Stimulated activated CD4-positive, alpha-beta T cell treated with anti-CD3 and anti-CD28 coated beads, Interleukin-12 subunit alpha, Interleukin-12 subunit beta, amount 100 ng/mL, for 24 hours (primary cell): ENCODE results near the gene PTPRD.

ENCODE experiments used
- DNase-seq, 2 experiments: peaks; one replicate each; pipeline ENCODE4 v3.0.0-alpha.2; 2020; ENCODE audit warnings: low read depth in 2 of 2

PTPRD gene

DNA sequence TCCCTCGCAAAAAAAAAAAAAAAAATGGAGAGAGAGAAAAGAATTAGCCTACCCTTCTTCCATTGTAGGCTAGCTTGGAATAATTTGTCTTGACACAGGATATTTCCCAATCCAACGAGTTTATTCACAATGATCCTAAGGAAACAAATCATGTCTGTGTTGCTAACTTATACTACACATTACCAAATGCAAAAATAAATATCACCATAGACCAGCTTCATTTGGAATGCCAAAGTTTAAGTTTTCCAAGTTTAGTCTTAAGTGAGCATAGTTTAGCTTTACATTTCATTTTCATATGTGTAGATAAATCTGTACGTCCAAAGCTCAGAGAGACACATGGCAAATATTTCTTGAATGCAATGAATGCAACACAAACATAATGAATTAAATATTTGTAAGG lies 1707.1 kb downstream of the PTPRD start:
- DNase-seq = no peak

DNA sequence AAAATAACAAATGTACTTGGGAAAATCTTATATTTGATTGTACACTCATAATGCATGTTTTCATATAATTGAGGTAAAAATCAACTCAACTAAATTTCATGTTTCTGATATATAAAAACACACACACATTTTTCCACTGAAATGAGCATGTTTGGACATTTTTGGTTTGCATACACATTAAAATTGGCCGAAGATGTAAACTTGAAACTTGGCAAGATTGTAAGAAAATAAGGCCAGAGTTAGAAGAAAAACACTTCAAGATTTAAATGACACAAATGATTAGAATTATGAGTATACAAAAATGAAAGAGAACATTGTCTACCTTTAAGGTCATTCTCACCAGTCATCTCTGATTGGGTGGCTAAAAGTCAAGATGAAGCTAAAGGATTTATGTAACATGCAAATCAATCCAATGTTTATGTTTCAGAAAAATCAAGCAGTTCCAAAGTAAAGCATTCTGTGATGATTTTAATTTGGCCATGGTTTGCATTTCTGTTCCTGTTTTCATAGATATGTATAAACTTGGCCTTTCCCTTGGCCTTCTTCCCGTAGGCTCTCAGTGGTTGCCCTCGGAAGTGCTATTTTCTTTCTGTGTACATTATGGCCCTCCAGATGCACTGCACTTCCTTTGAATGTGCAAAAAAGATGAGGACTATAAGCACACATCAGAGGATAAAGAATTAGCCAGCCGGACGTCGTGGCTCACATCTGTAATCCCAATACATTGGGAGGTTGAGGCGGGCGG lies 1707.9 kb downstream of the PTPRD start:
- no peak for DNase-seq

DNA sequence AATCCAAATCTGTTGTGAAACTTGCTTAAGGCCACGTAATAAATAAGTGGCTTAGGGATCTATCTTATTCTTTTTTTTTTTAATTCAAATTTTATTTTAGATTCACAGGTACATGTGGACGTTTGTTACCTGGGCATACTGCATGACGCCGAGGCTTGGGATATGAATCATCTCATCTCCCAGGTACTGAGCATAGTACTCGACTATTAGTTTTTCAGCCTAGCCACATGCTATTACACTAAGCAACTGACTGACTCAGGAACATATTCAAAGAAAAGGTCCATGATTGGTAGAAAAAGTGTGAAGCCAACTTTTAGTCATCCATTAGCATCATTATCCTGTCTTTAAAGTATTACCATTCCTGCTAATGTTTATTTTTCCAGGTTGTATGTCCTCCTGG lies 1709.7 kb downstream of the PTPRD start:
- DNase-seq = no peak

DNA sequence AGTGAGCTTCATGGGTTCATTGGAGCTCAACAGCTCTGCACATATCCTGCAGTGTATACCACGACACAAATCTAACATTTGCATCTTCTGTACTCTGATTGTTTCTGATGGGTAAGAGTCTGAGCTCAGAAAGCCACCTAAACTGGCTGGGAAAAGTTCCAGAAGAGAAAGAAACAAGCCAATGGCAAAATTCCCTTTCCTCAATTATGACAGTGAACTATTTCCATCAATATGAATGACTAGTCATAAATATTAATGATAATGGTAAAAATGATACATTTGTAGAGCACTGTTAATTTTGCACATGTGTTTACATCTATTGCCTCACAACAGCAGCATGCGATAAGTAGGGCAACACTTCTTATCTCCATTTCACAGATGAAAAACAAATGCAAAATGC lies 1711.7 kb downstream of the PTPRD start:
- DNase-seq = no peak

DNA sequence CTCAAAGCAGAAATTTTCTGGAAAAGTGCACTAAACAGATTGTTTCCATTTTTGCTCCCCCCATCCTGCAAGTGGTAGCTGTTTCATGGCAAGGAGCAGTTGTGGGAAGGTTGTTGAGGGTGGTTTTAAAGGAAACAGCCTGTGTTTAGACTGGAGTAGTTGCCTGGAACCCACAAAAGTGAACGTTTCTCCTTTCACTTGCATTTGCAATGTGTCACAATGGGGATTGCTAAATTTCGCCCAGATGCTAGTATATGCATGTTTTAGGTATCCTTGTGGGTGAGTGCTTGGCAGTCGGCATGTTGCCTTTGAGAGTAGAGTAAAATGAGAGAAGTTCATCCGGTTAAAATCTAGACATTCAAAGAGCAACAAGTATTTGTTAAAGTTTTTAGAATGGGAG lies 1713.3 kb downstream of the PTPRD start:
- DNase-seq = no peak

DNA sequence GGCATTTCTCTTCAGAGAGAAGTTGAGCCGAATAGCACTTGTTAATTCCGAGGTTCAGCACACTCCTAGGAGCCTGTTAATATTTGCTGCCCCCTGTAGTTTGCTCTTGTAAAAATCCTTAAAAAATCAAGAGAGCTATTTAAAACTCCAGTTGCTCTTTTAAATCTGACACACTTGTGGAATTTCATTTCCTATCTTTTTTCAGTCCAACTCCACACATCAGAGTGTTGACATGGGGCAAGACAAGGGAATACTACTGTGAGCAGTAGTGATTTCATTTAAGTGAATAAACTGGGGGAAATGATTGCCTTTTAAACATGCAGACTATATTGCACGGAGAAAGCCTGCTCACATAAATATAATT lies 1717.0 kb downstream of the PTPRD start:
- no peak for DNase-seq

DNA sequence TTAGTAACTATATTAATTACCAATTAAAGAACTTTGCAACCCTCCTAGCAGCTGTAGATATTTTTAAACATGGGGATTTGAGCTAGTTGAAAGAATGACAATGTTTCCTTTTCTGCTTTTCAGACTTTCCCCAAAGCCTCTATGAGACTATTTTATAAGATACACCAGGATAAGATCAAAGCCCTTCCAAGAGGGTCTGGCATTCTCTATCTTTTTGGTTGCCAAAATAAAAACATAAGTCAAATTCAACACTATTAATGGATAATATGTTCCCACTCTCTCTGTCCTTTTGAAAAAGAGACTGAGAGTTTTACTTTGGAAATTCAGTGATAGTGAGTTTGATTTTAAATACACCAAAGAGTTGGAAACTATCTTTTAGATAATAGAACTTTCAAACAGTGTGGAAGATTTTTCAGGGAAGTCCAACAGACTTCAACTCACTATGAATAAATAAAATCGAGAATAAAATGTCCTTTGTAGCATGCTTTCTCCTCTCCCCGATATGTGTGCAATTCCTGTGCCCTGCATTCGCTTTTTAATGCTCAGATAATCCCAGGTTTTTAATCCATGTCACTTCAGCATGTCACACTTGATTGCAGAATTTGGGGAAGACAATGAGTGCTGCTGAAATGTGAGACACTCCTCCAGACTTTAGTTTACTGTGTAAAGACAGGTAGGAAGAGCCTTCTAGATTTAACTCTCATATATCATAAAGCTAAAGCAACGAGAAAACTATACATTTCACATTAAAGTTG lies 1717.5 kb downstream of the PTPRD start:
- DNase-seq = no peak

DNA sequence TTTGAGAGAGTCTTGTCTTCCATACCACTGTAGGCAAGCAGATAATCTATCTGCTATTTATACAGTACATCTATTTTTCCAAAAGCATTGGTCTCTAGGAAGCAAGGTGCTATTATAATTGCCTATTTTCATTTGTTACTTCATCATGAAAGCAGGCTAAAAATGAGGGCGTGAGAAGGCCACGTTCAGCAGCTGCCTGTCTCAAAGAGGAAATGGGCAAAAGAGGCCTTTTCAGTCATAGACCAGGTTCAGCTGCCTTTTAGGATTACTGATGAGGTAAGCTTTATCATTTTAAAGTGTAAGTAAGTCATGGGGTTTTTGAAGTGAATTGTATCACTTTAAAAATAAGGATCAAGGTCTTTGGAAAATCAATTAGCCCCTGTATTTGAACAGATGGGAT lies 1722.1 kb downstream of the PTPRD start:
- no peak for DNase-seq

DNA sequence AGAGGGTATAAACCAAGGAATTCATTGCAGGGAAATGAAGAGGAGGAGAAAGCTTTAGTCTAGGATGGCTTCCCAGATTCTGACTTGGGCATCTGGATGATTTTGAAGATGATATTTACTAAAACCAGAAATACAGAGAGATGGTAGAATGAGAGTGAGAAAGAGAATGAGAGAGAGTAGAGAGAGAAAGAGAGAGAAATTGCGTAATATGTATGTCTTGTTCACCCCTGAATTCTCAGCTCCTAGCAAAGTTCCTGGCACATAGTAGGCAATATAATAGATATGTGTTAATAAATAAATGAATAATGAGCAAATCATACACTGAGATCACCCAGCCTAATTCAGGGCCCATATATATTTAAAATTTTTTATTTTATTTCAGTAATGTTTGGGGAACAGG lies 1723.7 kb downstream of the PTPRD start:
- no peak for DNase-seq

DNA sequence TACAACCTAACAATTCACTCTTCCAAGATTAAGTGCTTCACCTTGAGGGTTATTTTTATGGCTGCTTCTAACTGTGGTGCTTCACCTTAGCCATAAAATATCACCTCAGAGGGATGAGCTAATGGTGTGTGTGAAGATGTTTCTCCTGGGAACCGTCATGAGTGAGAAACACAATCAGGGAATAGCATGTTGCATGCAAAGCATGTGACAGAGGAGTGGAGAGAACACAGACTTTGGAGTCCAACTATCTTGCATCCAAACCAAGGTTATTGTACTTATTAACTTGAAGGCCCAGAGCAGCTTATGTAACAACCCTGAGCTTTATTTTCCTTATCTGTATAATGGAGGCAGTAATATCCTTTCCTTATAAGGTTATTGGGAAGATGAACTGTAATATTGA lies 1724.2 kb downstream of the PTPRD start:
- no peak for DNase-seq

DNA sequence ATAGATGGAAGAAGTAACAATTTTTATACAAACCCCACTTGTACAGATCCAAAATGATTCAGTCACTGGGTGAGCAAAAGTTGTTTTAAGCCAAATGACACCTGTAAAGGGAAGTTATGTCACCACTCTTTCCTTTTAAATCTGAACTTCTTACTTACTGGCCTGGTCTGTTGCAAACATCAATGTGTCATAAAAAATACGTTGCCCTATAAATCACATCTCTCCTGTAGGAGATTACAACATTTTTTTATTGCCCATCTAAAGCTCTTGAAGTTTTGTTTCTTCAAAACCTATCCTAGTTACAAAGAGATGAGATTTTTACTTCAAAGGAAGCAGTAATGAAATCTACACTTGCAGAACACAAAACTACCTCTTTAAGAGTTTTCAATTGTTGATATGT lies 1725.4 kb downstream of the PTPRD start:
- DNase-seq = no peak

DNA sequence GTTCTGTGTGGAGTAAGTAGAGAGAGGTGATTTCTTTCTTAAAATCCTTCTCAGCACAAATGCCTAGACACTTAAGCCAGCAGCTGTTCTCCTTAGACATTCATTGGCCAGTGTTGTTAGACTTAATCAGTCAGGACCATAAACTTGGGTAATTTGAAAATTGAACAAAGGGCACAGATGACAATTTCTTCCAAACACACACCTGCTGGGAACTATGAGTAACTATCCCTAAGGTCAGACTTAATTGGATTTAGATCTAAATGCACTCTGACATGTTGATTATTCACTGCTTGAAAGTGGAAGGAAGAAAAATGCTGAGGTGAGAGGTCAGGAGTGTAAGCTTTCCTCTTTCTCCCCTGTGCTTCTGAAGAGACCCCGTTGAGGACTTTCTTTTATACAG lies 1729.5 kb downstream of the PTPRD start:
- no peak for DNase-seq

DNA sequence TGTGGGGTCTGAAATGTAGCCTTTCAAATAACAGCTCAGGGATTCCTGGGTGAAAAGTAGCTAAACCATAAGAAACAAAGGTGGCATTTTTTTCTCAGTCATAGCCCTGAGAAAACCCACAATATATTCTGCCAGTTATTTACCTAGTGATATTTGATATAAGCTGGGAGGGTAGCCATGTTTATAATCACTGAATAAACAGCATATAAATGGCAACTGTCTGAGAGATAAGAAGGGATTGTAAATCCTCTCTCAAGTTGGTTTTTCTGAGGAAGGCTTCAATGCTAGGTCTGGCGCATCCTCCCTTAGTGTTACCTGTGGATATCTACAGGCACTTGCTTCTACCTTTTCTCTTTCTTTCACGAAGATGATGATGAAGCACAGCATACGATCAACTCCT lies 1732.7 kb downstream of the PTPRD start:
- no peak for DNase-seq

DNA sequence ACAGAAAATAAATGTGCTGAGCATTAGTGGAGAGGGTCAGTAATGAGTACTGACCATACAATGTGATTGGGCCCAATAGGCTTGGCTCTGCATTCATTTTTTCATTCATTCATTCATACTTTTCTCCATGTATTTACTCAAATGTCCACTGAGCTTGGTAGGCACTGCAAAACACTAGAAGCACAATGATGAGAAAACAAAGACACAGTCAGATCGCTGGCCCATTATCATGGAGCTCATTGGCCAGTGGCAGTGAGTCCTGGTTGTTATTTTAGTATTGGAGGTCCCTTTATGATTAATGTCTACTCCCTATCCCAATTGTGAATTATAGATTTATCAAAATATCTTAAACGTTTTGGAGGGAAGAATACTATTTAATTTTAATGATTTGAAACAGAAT lies 1733.5 kb downstream of the PTPRD start:
- DNase-seq = no peak

DNA sequence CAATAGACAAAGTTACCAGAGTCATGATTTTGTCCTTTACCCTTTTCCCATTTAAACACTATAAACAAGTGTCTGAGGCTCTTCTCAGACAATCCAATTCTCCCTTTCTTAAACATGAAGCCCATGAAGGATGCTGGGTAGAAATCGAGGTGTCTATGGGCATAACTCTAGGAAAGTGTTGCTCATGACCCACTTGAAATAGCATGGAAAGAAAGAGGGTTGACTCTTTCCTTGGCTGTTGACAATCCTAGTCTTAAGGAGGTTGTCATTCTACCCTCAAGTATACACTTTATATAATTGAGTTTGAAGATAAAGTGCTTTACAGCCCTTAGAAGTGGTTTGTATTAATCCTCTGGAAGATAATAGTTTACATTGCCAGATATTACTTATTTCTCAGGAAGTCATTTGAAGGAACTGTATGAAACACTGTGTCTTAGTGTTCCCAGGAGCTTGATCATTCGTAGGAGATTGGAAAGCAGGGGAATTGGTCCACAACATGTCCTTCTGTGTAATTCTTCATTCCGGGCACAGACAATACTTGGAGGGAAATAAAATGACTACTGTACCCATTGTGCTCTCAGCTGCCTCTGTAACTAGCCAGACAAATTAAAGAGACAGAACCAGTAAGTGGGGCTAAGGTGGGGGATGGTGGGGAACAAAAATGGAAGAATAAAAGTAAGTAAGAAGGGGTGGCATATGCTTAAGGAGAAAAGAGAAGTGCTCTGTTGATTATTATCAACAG lies 1734.9 kb downstream of the PTPRD start:
- DNase-seq = no peak

DNA sequence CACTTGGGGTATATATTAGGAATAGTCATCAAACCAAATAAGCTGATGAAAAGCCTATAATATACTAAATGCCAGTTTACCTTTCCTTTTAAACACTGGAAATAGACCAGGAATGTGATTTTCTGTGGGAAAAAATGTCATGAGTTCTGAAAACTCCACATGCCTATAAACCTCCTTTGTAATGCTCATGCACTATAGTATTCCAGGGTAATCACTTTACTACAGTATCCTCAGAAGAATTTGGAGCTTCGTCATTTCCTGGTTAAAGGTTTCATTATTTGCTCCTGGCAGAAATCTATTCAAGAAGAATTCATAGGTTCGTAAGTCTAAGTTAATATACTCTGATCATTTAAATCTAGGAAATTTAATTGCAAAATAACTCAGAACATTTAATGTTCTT lies 1736.5 kb downstream of the PTPRD start:
- DNase-seq = no peak

DNA sequence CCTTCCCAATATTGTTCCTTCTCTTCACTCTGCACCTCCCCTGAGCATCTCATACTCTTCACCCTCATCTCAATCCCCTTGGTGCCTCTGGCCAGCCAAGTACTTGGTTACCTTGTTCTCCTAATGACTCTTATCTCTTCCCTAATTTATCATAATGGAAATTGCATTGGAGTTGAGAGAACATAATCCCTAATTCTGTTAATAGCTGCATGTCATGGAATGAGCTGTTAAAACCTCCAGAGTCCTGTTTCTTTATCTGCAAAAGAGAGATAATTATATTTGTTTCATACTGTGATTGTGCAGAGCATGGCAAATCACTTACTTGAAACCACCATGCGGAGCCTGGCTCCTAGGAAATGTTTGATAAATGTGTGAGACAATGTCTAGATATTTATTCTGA lies 1738.3 kb downstream of the PTPRD start:
- DNase-seq = no peak

DNA sequence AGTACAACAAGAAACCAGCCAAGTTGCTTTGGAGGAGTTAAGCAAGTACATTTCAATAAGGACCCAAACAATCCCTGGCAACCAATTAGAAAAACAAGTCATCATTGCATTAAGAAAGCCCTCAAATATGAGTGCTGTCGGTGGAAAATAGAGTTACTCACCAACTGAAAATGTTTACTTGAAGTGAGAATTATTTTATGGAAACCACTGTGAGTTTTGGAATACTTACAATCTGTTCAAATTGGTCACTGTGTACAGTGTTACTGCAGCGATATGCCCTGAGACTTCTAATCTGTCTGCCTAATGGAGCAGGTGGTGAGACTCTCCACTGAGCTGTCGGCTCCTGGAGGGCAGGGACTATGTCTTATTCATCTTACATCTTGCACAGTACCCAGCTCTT lies 1740.0 kb downstream of the PTPRD start:
- no peak for DNase-seq

DNA sequence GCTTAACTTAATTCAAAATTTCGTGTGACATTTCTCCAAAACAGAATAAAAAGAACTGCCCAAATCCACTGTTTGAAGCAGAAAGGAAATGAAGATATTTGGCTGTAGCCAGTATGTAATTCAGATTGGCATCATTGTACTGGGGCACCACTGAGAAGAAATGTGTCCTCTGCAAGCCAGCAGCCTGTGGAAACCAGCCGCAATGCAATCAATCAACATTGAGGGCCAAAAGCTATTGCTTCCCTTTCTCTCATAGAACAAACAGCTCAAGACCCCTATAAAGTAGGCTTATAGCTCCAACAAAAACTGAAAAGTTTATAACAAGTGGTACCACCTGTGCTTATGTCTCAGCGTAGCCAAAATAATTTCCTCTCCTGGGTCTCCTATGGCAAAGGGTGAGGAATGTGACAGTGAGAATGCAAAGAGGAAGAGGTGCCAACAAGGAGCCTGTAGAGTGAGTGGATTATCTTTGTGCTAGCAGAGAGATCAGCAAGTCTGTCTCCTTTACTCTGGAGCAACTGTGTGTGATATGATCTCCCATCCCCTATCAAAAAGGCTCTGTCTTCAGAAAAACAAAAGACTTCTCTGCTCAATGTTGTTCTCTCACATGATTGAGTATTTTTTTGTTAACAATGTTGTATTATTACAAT lies 1740.9 kb downstream of the PTPRD start:
- no peak for DNase-seq

DNA sequence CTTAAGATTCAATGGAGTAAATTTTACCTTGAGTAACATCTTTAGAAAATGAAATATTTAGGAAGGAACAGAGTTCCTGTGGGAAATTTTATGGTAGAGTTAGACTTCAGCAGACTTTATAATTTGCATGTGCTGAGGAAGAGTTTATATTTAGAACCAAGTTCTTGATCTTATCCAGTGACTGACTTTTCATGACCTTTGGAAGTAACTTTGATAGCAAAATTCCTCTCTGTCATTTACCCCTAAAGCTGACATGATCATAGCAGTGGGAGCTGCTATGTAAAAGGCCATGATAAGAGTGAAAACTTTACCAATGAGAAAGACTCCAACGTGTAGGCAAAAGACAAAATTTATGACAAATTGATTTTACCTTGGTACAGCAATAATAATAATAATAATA lies 1741.4 kb downstream of the PTPRD start:
- no peak for DNase-seq

DNA sequence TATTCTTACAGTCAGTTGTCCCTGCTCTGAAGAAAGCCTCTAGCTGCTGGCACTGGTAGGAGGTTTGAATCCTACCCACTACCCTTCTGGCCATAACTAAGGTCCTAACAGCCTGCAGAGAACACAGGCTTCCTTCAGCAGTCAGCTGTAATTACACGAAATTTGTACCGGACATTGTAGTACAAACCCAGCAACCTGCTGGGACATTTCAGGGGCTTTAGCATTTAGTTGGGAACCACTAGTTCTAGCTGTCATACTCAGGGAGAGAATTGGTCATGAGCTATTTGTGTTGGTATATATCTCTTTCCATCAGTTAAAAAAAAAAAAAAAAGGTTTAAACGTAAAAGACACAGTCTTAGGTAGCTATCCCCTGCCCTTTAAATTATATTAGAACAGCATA lies 1743.0 kb downstream of the PTPRD start:
- no peak for DNase-seq

DNA sequence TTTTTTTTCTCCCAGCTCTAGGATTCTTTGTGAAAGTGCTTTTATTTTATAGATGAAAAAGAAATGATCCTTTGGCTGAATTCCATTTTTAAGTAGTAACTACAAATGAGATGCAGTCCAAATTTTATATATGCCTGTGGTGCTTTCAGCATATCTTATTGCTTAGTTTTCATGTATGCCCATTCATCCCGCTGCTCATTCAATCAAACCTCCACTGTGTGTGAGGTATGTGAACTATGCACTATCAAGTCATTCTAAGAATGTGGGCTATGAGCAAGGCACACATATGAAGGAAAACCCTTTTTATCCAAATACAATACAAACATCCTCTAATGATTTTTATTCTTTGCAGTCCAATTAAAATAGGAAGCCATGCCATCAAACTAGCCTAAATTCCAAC lies 1744.2 kb downstream of the PTPRD start:
- DNase-seq = no peak

DNA sequence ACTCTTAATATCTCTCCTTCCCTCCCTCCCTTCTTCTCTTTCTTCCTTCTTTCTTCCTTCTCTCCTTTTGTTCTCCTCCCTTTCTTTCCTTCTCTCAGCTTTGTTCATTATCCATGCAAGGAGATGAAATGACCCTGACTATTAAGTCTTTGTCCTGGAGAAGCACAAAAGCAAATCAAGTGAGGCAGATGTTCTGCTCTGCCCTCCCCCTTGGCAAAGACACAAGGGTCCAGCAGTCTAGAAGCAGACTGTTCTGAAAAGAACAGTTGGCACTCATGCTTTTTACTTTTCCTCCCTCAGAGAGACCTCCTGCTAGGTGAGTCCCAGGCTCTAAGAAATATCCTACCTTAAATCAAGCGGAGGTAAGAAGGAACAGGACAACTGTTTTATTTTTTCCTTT lies 1745.7 kb downstream of the PTPRD start:
- no peak for DNase-seq
